Uterus (tissue), 4 donors: ENCODE results near the gene NQO2. TPM values are rescaled to one million over a fixed set of nuclear protein-coding genes. Genes with fewer than 3 reads are reported as not detected.
"Not testable (repeated sequence)": the region's sequence is repeated elsewhere in the genome, so short reads cannot be mapped to it uniquely, and the experiment has no call there.

ENCODE experiments used
- DNase-seq, 2 donors: peaks; one replicate each; pipeline ENCODE4 v3.0.0-alpha.2; 2019 to 2020
- H3K27ac ChIP-seq, 2 donors: fragments of 200-600 bp; sonication (generic); 1 replicate in 1 of 2; 2 replicates in 1 of 2; pipeline ENCODE4 v1.5.1; 2016 to 2018
- H3K27me3 ChIP-seq, 2 donors: fragments of 200-600 bp; sonication (generic); one replicate each; pipeline ENCODE4 v1.5.1; 2018 to 2019; ENCODE audit warnings: control low read depth in 1 of 2
- H3K36me3 ChIP-seq, 2 donors: fragments of 200-600 bp; sonication (generic); one replicate each; pipeline ENCODE4 v1.5.1; 2019; ENCODE audit warnings: control low read depth in 1 of 2
- H3K4me1 ChIP-seq, 2 donors: fragments of 200-600 bp; sonication (generic); one replicate each; pipeline ENCODE4 v1.5.1; 2018 to 2019; ENCODE audit warnings: control low read depth in 1 of 2
- H3K4me3 ChIP-seq, 2 donors: fragments of 200-600 bp; sonication (generic); 1 replicate in 1 of 2; 2 replicates in 1 of 2; pipeline ENCODE4 v1.5.1; 2018 to 2019; ENCODE audit warnings: mild to moderate bottlenecking in 1 of 2
- H3K9me3 ChIP-seq, 2 donors: fragments of 200-600 bp; sonication (generic); one replicate each; pipeline ENCODE4 v1.5.1; 2019; ENCODE audit warnings: control low read depth in 1 of 2
- CTCF ChIP-seq, 4 experiments: fragments of 200-600 bp in 2 of 4; fragments of 450-650 bp in 2 of 4; sonication (generic) in 2 of 4; IDR thresholded peaks; one replicate each; pipeline ENCODE4 v1.5.1; 2016 to 2019; ENCODE audit warnings: antibody characterized with exemption in 4 of 4, mild to moderate bottlenecking in 2 of 4, moderate library complexity in 1 of 4
- POLR2A ChIP-seq, 2 donors: fragments of 450-650 bp; IDR thresholded peaks; one replicate each; pipeline ENCODE4 v1.6.1; 2016; ENCODE audit warnings: antibody characterized with exemption in 2 of 2, mild to moderate bottlenecking in 1 of 2, moderate library complexity in 1 of 2
- intact Hi-C: fragments of 100-400 bp; cut with DNase I; formaldehyde crosslinking; loops from one replicate; pipeline ENCODE4 v1.15.1; 2023; ENCODE audit warnings: low total_unique reads
- total RNA-seq, 4 donors: library from RNA; depleted of rRNA in 3 of 4; stranded (reverse); fragments of >200 nt in 3 of 4; gene quantifications; one replicate each; pipeline versions ENCODE4 v1.1.0 to v1.2.4, GENCODE V29; 2014 to 2023
- donor health status: DM: yes; HTN: yes; CAD: no.

Gene NQO2
- total RNA-seq, 4 donors from 2014 or later, result 7.8 to 50.3 (median 21.6) TPM

- Histone ChIP-seq H3K36me3 (no peaks in the 10 kb centered on the region), H3K9me3 (no peaks in the 10 kb centered on the region), H3K27me3 (no peaks in the 10 kb centered on the region), H3K4me3 (no peak overlapping the region), H3K4me1 (no peaks in the 10 kb centered on the region), H3K27ac (no peak overlapping the region)
- TF ChIP-seq CTCF (IDR thresholded peaks at IDR 0.05), result no peak
- intact Hi-C loops, result no loop called here
- DNase-seq, result no peak
Observed at GRCh38 chr6:3041147-3041546, 41.5 kb downstream of the NQO2 start.

- no peak for TF ChIP-seq POLR2A (IDR thresholded peaks at IDR 0.05)
- no peak for TF ChIP-seq CTCF (IDR thresholded peaks at IDR 0.05)
- no peak overlapping the region for H3K4me3 ChIP-seq
- no peaks in the 10 kb centered on the region for H3K36me3 ChIP-seq
- no peak overlapping the region for H3K27ac ChIP-seq
- no peaks in the 10 kb centered on the region for H3K4me1 ChIP-seq
- DNase-seq, result no peak
- no peaks in the 10 kb centered on the region for H3K27me3 ChIP-seq
- intact Hi-C loops, result no loop called here
- no peaks in the 10 kb centered on the region for H3K9me3 ChIP-seq
Observed at GRCh38 chr6:3041606-3042005, 41.9 kb downstream of the NQO2 start.

GRCh38 chr6:3045369-3045768 lies 45.7 kb downstream of the NQO2 start:
- H3K27me3 ChIP-seq, result no peaks in the 10 kb centered on the region
- intact Hi-C loops, result no loop called here
- H3K36me3 ChIP-seq, result no peaks in the 10 kb centered on the region
- H3K9me3 ChIP-seq, result no peaks in the 10 kb centered on the region
- no peak overlapping the region for H3K4me3 ChIP-seq
- no peak overlapping the region for H3K27ac ChIP-seq
- DNase-seq, result no peak
- H3K4me1 ChIP-seq, result no peaks in the 10 kb centered on the region
- TF ChIP-seq CTCF (IDR thresholded peaks at IDR 0.05) (no peak), POLR2A (IDR thresholded peaks at IDR 0.05) (no peak)

GRCh38 chr6:3045777-3046176 lies 46.1 kb downstream of the NQO2 start:
- H3K27me3 ChIP-seq, result no peaks in the 10 kb centered on the region
- H3K4me3 ChIP-seq, result no peak overlapping the region
- no peak overlapping the region for H3K27ac ChIP-seq
- no peaks in the 10 kb centered on the region for H3K36me3 ChIP-seq
- no peaks in the 10 kb centered on the region for H3K9me3 ChIP-seq
- H3K4me1 ChIP-seq, result no peaks in the 10 kb centered on the region
- intact Hi-C loops, result no loop called here
- no peak for DNase-seq
- TF ChIP-seq CTCF (IDR thresholded peaks at IDR 0.05) (no peak), POLR2A (IDR thresholded peaks at IDR 0.05) (no peak)

GRCh38 chr6:3046295-3046694 lies 46.6 kb downstream of the NQO2 start:
- Histone ChIP-seq H3K4me3 (no peak overlapping the region), H3K27me3 (no peaks in the 10 kb centered on the region), H3K36me3 (no peaks in the 10 kb centered on the region), H3K27ac (no peak overlapping the region), H3K4me1 (no peaks in the 10 kb centered on the region), H3K9me3 (no peaks in the 10 kb centered on the region)
- DNase-seq, result no peak
- intact Hi-C loops, result no loop called here
- no peak for TF ChIP-seq CTCF (IDR thresholded peaks at IDR 0.05)
- no peak for TF ChIP-seq POLR2A (IDR thresholded peaks at IDR 0.05)

GRCh38 chr6:3048009-3048408 lies 48.3 kb downstream of the NQO2 start:
- H3K4me3 ChIP-seq, H3K4me1 ChIP-seq, H3K27me3 ChIP-seq, H3K9me3 ChIP-seq, intact Hi-C loops, DNase-seq, H3K27ac ChIP-seq, H3K36me3 ChIP-seq: not testable (repeated sequence)
